ENCODE measurements around the gene RFC1. TPM values are rescaled to one million over a fixed set of nuclear protein-coding genes. Genes with fewer than 3 reads are reported as not detected.

Gene RFC1
- total RNA-seq, 1 donor from 2014 or later = 33.9 TPM

DNA sequence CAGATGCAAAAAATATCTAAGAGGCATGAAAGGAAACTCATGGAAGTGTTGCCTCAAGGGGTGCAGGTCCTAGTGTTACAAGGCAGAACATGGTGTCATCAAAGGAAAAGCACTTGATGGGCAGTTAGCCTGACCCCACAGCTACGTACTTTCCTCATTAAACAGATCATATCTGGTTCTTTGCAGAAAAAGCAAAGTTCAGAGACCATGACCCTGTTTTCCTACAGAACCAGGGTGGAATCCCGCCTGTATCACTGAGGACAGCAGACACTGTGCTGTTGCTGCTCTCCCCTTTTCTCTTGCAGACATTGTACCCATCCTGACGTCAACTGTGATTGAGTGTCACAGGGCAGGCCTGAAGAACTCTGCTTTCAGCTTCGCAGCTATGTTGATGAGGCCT is 91.7 kb downstream of the RFC1 start:
- no peak overlapping the region for H3K27ac ChIP-seq
- intact Hi-C loops (cut with DNase I) = no loop called here
- no peak overlapping the region for H3K4me3 ChIP-seq
- TF ChIP-seq, protein P1, sequence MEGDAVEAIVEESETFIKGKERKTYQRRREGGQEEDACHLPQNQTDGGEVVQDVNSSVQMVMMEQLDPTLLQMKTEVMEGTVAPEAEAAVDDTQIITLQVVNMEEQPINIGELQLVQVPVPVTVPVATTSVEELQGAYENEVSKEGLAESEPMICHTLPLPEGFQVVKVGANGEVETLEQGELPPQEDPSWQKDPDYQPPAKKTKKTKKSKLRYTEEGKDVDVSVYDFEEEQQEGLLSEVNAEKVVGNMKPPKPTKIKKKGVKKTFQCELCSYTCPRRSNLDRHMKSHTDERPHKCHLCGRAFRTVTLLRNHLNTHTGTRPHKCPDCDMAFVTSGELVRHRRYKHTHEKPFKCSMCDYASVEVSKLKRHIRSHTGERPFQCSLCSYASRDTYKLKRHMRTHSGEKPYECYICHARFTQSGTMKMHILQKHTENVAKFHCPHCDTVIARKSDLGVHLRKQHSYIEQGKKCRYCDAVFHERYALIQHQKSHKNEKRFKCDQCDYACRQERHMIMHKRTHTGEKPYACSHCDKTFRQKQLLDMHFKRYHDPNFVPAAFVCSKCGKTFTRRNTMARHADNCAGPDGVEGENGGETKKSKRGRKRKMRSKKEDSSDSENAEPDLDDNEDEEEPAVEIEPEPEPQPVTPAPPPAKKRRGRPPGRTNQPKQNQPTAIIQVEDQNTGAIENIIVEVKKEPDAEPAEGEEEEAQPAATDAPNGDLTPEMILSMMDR (IDR thresholded peaks at IDR 0.05) = no peak
- TF ChIP-seq POLR2AphosphoS5 (IDR thresholded peaks at IDR 0.05; ENCODE audit: insufficient read depth in 1 of 2, low read depth in 1 of 2) (no peak), POLR2A (IDR thresholded peaks at IDR 0.05) (no peak)
- peaks cover 0 to 59% of the 10 kb centered on the region in 2 donors for H3K36me3 ChIP-seq
- no peak for DNase-seq (ENCODE audit: extremely low spot score in 2 of 2)
- H3K4me1 ChIP-seq = no peaks in the 10 kb centered on the region
- H3K27me3 ChIP-seq = no peaks in the 10 kb centered on the region
- no peaks in the 10 kb centered on the region for H3K9me3 ChIP-seq

DNA sequence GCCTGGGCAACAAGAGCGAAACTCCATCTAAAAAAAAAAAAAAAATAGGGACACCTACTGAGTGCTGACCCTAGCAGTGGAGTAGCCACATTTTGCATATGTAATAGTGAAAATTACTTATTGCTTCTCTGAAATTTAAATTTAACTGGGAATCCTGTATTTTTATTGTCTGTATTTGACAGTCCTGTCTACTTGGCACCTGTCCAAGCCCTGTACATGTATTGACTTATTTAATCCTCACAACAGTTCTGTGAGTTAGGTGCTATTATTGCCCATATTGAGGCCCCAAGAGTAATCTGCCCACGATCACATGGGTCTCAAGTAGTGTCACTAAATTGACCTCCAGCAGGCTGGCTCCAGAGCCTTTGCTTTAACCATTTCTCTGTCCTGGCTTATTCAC is 102.3 kb downstream of the RFC1 start:
- TF ChIP-seq POLR2A (IDR thresholded peaks at IDR 0.05) = no peak
- TF ChIP-seq, protein P1 (IDR thresholded peaks at IDR 0.05) = no peak
- no peak for TF ChIP-seq POLR2AphosphoS5 (IDR thresholded peaks at IDR 0.05; ENCODE audit: insufficient read depth in 1 of 2, low read depth in 1 of 2)
- Histone ChIP-seq H3K9me3 (no peaks in the 10 kb centered on the region), H3K4me1 (no peaks in the 10 kb centered on the region), H3K4me3 (no peak overlapping the region), H3K36me3 (peaks cover 0 to 9% of the 10 kb centered on the region in 2 donors), H3K27ac (no peak overlapping the region), H3K27me3 (no peaks in the 10 kb centered on the region)
- no peak for DNase-seq (ENCODE audit: extremely low spot score in 2 of 2)
- intact Hi-C loops (cut with DNase I) = no loop called here

DNA sequence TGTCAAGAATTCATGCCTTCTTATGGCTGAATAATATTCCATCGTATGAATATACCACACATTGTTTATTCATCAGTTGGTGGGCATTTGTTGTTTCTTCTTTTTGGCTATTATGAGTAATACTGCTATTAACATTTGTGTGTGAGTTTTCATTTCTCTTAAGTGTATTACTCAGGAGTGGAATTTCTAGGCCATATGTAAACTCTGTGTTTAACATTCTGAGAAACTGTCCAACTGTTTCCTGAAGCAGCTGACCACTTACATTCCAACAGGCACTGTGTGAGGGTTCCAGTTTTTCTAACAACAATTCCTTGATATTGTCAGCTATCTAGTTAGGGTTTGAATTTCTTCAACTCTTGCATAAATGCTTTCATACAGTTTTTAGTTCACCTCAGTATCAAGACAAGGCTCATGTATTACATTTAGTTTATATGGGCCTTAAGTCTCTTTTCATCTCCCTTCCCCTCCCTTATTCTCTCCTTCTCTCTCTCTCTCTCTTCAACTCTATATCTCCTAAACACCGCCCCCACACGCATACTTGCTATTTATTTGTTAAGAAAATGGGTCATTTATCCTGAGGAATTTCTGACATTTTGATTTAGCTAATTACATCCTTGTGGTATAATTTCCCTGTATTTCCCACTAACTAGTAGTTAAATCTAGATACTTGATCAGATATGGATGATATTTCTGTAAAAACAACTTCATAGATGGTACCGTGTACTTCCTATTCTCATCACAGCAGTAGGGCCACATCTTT is 106.4 kb downstream of the RFC1 start:
- Histone ChIP-seq H3K4me3 (no peak overlapping the region), H3K36me3 (peaks cover 0 to 18% of the 10 kb centered on the region in 2 donors), H3K9me3 (no peaks in the 10 kb centered on the region), H3K27ac (no peak overlapping the region), H3K4me1 (no peaks in the 10 kb centered on the region), H3K27me3 (no peaks in the 10 kb centered on the region)
- intact Hi-C loops (cut with DNase I) = no loop called here
- no peak for DNase-seq (ENCODE audit: extremely low spot score in 2 of 2)
- TF ChIP-seq POLR2AphosphoS5 (IDR thresholded peaks at IDR 0.05; ENCODE audit: insufficient read depth in 1 of 2, low read depth in 1 of 2) (no peak), POLR2A (IDR thresholded peaks at IDR 0.05) (no peak)
- TF ChIP-seq, protein P1 (IDR thresholded peaks at IDR 0.05) = no peak

DNA sequence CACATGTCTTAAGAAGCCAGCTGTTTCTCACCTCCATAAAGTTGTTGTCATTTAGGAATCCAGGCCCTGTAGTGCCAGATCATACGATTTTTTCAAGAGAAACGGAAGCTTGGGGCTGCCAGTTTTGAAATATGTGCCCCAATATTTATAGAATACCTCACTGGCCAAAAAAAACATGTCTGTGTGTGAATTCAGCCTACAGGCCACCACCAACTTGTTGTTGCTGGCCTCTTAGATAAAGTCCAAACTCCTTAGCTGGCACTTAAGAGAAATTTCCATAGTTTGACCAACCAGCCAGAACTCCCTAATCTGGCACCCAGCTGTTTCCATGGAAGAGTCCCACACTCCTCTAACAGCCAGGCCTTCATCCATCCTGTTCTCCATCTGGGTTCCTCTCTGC is 109.7 kb downstream of the RFC1 start:
- Histone ChIP-seq H3K4me3 (no peak overlapping the region), H3K4me1 (no peaks in the 10 kb centered on the region), H3K36me3 (peaks cover 0 to 18% of the 10 kb centered on the region in 2 donors), H3K9me3 (no peaks in the 10 kb centered on the region), H3K27ac (no peak overlapping the region), H3K27me3 (no peaks in the 10 kb centered on the region)
- intact Hi-C loops (cut with DNase I) = no loop called here
- no peak for DNase-seq (ENCODE audit: extremely low spot score in 2 of 2)
- TF ChIP-seq, protein P1 (IDR thresholded peaks at IDR 0.05) = no peak
- TF ChIP-seq POLR2AphosphoS5 (IDR thresholded peaks at IDR 0.05; ENCODE audit: insufficient read depth in 1 of 2, low read depth in 1 of 2) (no peak), POLR2A (IDR thresholded peaks at IDR 0.05) (no peak)

DNA sequence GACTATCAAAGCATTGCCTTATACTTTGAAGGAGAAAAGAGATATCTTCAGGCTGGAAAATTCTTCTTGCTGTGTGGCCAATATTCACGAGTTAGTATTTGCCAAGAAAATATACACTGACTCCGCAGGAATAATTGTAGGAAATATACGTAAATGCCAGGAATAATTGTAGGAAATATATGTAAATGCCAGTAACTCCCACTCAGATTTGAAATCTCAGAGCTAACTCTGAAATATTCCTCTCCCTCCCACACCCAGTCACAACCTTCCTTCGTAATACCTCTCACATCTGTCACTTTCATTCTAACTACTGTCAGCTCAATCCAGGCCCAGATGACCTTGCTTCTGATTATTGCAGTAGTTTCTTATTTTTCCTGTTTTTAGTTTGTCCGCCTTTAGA is 110.3 kb downstream of the RFC1 start:
- Histone ChIP-seq H3K27me3 (no peaks in the 10 kb centered on the region), H3K4me1 (no peaks in the 10 kb centered on the region), H3K27ac (no peak overlapping the region), H3K36me3 (peaks cover 0 to 18% of the 10 kb centered on the region in 2 donors), H3K4me3 (no peak overlapping the region), H3K9me3 (no peaks in the 10 kb centered on the region)
- no peak for DNase-seq (ENCODE audit: extremely low spot score in 2 of 2)
- intact Hi-C loops (cut with DNase I) = no loop called here
- no peak for TF ChIP-seq POLR2AphosphoS5 (IDR thresholded peaks at IDR 0.05; ENCODE audit: insufficient read depth in 1 of 2, low read depth in 1 of 2)
- TF ChIP-seq POLR2A (IDR thresholded peaks at IDR 0.05) = no peak
- TF ChIP-seq, protein P1 (IDR thresholded peaks at IDR 0.05) = no peak
